ENCODE results near the gene GTF3C2.

Gene GTF3C2

GRCh38 chr2:27290549-27290948 lies 66.0 kb downstream of the GTF3C2 start:
- TF ChIP-seq CTCF (IDR thresholded peaks at IDR 0.05; ENCODE audit: low read depth, low read length) = no peak
- H3K4me3 ChIP-seq (ENCODE audit: low read depth, low read length) = no peak overlapping the region

GRCh38 chr2:27288610-27289009 lies 68.0 kb downstream of the GTF3C2 start:
- TF ChIP-seq CTCF (IDR thresholded peaks at IDR 0.05; ENCODE audit: low read depth, low read length) = no peak
- H3K4me3 ChIP-seq (ENCODE audit: low read depth, low read length) = no peak overlapping the region

GRCh38 chr2:27285481-27285880 lies 71.1 kb downstream of the GTF3C2 start:
- TF ChIP-seq CTCF (IDR thresholded peaks at IDR 0.05; ENCODE audit: low read depth, low read length) = no peak
- no peak overlapping the region for H3K4me3 ChIP-seq (ENCODE audit: low read depth, low read length)

GRCh38 chr2:27284996-27285395 lies 71.6 kb downstream of the GTF3C2 start:
- TF ChIP-seq CTCF (IDR thresholded peaks at IDR 0.05; ENCODE audit: low read depth, low read length) = no peak

GRCh38 chr2:27282892-27283291 lies 73.7 kb downstream of the GTF3C2 start:
- no peak overlapping the region for H3K4me3 ChIP-seq (ENCODE audit: low read depth, low read length)

More at GRCh38 chr2:27284996-27285395, 71.6 kb downstream of the GTF3C2 start:
- H3K4me3 ChIP-seq (ENCODE audit: low read depth, low read length) = no peak overlapping the region

GRCh38 chr2:27281855-27282559 lies 74.6 kb downstream of the GTF3C2 start, which contains the start of gene TRIM54:
TSS of gene TRIM54 (plus strand) at chr2:27282429. CDS start at chr2:27282732, 303 bp downstream.
- no peak for TF ChIP-seq CTCF (IDR thresholded peaks at IDR 0.05; ENCODE audit: low read depth, low read length)
- H3K4me3 ChIP-seq (ENCODE audit: low read depth, low read length) = no peak within 1 kb of the TSS

More at GRCh38 chr2:27282892-27283291, 73.7 kb downstream of the GTF3C2 start:
- no peak for TF ChIP-seq CTCF (IDR thresholded peaks at IDR 0.05; ENCODE audit: low read depth, low read length)

GRCh38 chr2:27281442-27281841 lies 75.1 kb downstream of the GTF3C2 start:
- no peak overlapping the region for H3K4me3 ChIP-seq (ENCODE audit: low read depth, low read length)
- no peak for TF ChIP-seq CTCF (IDR thresholded peaks at IDR 0.05; ENCODE audit: low read depth, low read length)
